ENCODE results near the gene KLHL12.
"Not testable (repeated sequence)": the region's sequence is repeated elsewhere in the genome, so short reads cannot be mapped to it uniquely, and the experiment has no call there.

The KLHL12 gene

GRCh38 chr1:202952099-202952498 lies 25.1 kb upstream of the KLHL12 start:
- Histone ChIP-seq H3K4me1 (ENCODE audit: control insufficient read depth, insufficient read depth, low read length) (peaks cover 2% of the 10 kb centered on the region), H3K36me3 (ENCODE audit: control insufficient read depth, insufficient read depth, low read length) (peaks cover 15% of the 10 kb centered on the region), H3K27ac (ENCODE audit: insufficient read depth, low read depth, low read length, poor library complexity, severe bottlenecking) (no peak overlapping the region), H3K4me3 (ENCODE audit: insufficient read depth, low read depth, low read length) (no peak overlapping the region), H3K9me3 (ENCODE audit: control insufficient read depth, low read length) (no peaks in the 10 kb centered on the region), H3K27me3 (ENCODE audit: control insufficient read depth, insufficient read depth, low read length, poor library complexity, severe bottlenecking) (no peaks in the 10 kb centered on the region)
- 97 to 100% methylated on average over 1 of the region's 1 CpG for WGBS, 2 experiments

- Histone ChIP-seq H3K36me3 (ENCODE audit: control insufficient read depth, insufficient read depth, low read length) (peaks cover 17% of the 10 kb centered on the region), H3K4me1 (ENCODE audit: control insufficient read depth, insufficient read depth, low read length) (no peaks in the 10 kb centered on the region), H3K9me3 (ENCODE audit: control insufficient read depth, low read length) (no peaks in the 10 kb centered on the region), H3K4me3 (ENCODE audit: insufficient read depth, low read depth, low read length) (no peak overlapping the region), H3K27ac (ENCODE audit: insufficient read depth, low read depth, low read length, poor library complexity, severe bottlenecking) (no peak overlapping the region), H3K27me3 (ENCODE audit: control insufficient read depth, insufficient read depth, low read length, poor library complexity, severe bottlenecking) (no peaks in the 10 kb centered on the region)
- WGBS, 2 experiments = 91 to 97% methylated on average over 2 of the region's 2 CpGs
Observed at GRCh38 chr1:202951437-202951836, 24.4 kb upstream of the KLHL12 start.

- no peaks in the 10 kb centered on the region for H3K27me3 ChIP-seq (ENCODE audit: control insufficient read depth, insufficient read depth, low read length, poor library complexity, severe bottlenecking)
Observed at GRCh38 chr1:202945483-202945882, 18.4 kb upstream of the KLHL12 start.

GRCh38 chr1:202944438-202944921 lies 17.4 kb upstream of the KLHL12 start:
- Histone ChIP-seq H3K27ac (ENCODE audit: insufficient read depth, low read depth, low read length, poor library complexity, severe bottlenecking) (no peak overlapping the region), H3K4me3 (ENCODE audit: insufficient read depth, low read depth, low read length) (no peak overlapping the region), H3K4me1 (ENCODE audit: control insufficient read depth, insufficient read depth, low read length) (no peaks in the 10 kb centered on the region), H3K9me3 (ENCODE audit: control insufficient read depth, low read length) (no peaks in the 10 kb centered on the region), H3K27me3 (ENCODE audit: control insufficient read depth, insufficient read depth, low read length, poor library complexity, severe bottlenecking) (no peaks in the 10 kb centered on the region), H3K36me3 (ENCODE audit: control insufficient read depth, insufficient read depth, low read length) (peaks cover 58% of the 10 kb centered on the region)
- WGBS, 2 experiments = 94% methylated on average over 5 of the region's 5 CpGs

More at GRCh38 chr1:202945483-202945882, 18.4 kb upstream of the KLHL12 start:
- H3K27ac ChIP-seq (ENCODE audit: insufficient read depth, low read depth, low read length, poor library complexity, severe bottlenecking) = no peak overlapping the region
- WGBS, 2 experiments = 79 to 100% methylated on average over 2 of the region's 2 CpGs
- H3K4me3 ChIP-seq (ENCODE audit: insufficient read depth, low read depth, low read length) = no peak overlapping the region
- H3K4me1 ChIP-seq (ENCODE audit: control insufficient read depth, insufficient read depth, low read length) = no peaks in the 10 kb centered on the region
- no peaks in the 10 kb centered on the region for H3K9me3 ChIP-seq (ENCODE audit: control insufficient read depth, low read length)
- peaks cover 61% of the 10 kb centered on the region for H3K36me3 ChIP-seq (ENCODE audit: control insufficient read depth, insufficient read depth, low read length)

- no peak overlapping the region for H3K4me3 ChIP-seq (ENCODE audit: insufficient read depth, low read depth, low read length)
- H3K36me3 ChIP-seq (ENCODE audit: control insufficient read depth, insufficient read depth, low read length) = peaks cover 50% of the 10 kb centered on the region
- H3K4me1 ChIP-seq (ENCODE audit: control insufficient read depth, insufficient read depth, low read length) = no peaks in the 10 kb centered on the region
- no peaks in the 10 kb centered on the region for H3K27me3 ChIP-seq (ENCODE audit: control insufficient read depth, insufficient read depth, low read length, poor library complexity, severe bottlenecking)
- H3K27ac ChIP-seq (ENCODE audit: insufficient read depth, low read depth, low read length, poor library complexity, severe bottlenecking) = no peak overlapping the region
- no peaks in the 10 kb centered on the region for H3K9me3 ChIP-seq (ENCODE audit: control insufficient read depth, low read length)
- WGBS, 2 experiments = no CpG with 5 or more reads among the region's 1 CpG
Observed at GRCh38 chr1:202942426-202942825, 15.4 kb upstream of the KLHL12 start.

- no peak overlapping the region for H3K4me3 ChIP-seq (ENCODE audit: insufficient read depth, low read depth, low read length)
- H3K27ac ChIP-seq (ENCODE audit: insufficient read depth, low read depth, low read length, poor library complexity, severe bottlenecking) = no peak overlapping the region
- H3K9me3 ChIP-seq (ENCODE audit: control insufficient read depth, low read length) = no peaks in the 10 kb centered on the region
- H3K27me3 ChIP-seq (ENCODE audit: control insufficient read depth, insufficient read depth, low read length, poor library complexity, severe bottlenecking) = no peaks in the 10 kb centered on the region
- H3K4me1 ChIP-seq (ENCODE audit: control insufficient read depth, insufficient read depth, low read length) = no peaks in the 10 kb centered on the region
- WGBS, 2 experiments = 96 to 99% methylated on average over 4 of the region's 4 CpGs
- H3K36me3 ChIP-seq (ENCODE audit: control insufficient read depth, insufficient read depth, low read length) = peaks cover 48% of the 10 kb centered on the region
Observed at GRCh38 chr1:202941372-202941771, 14.3 kb upstream of the KLHL12 start.

GRCh38 chr1:202940561-202940960 lies 13.5 kb upstream of the KLHL12 start:
- Histone ChIP-seq H3K36me3 (ENCODE audit: control insufficient read depth, insufficient read depth, low read length) (peaks cover 40% of the 10 kb centered on the region), H3K4me1 (ENCODE audit: control insufficient read depth, insufficient read depth, low read length) (no peaks in the 10 kb centered on the region), H3K27me3 (ENCODE audit: control insufficient read depth, insufficient read depth, low read length, poor library complexity, severe bottlenecking) (no peaks in the 10 kb centered on the region), H3K27ac (ENCODE audit: insufficient read depth, low read depth, low read length, poor library complexity, severe bottlenecking) (no peak overlapping the region), H3K9me3 (ENCODE audit: control insufficient read depth, low read length) (no peaks in the 10 kb centered on the region), H3K4me3 (ENCODE audit: insufficient read depth, low read depth, low read length) (no peak overlapping the region)

GRCh38 chr1:202938287-202938925 lies 11.4 kb upstream of the KLHL12 start:
- Histone ChIP-seq H3K27ac (ENCODE audit: insufficient read depth, low read depth, low read length, poor library complexity, severe bottlenecking) (no peak overlapping the region), H3K4me1 (ENCODE audit: control insufficient read depth, insufficient read depth, low read length) (no peaks in the 10 kb centered on the region), H3K36me3 (ENCODE audit: control insufficient read depth, insufficient read depth, low read length) (peaks cover 19% of the 10 kb centered on the region), H3K27me3 (ENCODE audit: control insufficient read depth, insufficient read depth, low read length, poor library complexity, severe bottlenecking) (no peaks in the 10 kb centered on the region), H3K4me3 (ENCODE audit: insufficient read depth, low read depth, low read length) (no peak overlapping the region), H3K9me3 (ENCODE audit: control insufficient read depth, low read length) (no peaks in the 10 kb centered on the region)
- 92 to 93% methylated on average over 4 to 5 of the region's 5 CpGs for WGBS, 2 experiments

GRCh38 chr1:202936409-202936808 lies 9.4 kb upstream of the KLHL12 start:
- not testable (repeated sequence) for H3K4me3 ChIP-seq (ENCODE audit: insufficient read depth, low read depth, low read length); H3K4me1 ChIP-seq (ENCODE audit: control insufficient read depth, insufficient read depth, low read length); H3K27ac ChIP-seq (ENCODE audit: insufficient read depth, low read depth, low read length, poor library complexity, severe bottlenecking); H3K36me3 ChIP-seq (ENCODE audit: control insufficient read depth, insufficient read depth, low read length); H3K27me3 ChIP-seq (ENCODE audit: control insufficient read depth, insufficient read depth, low read length, poor library complexity, severe bottlenecking); H3K9me3 ChIP-seq (ENCODE audit: control insufficient read depth, low read length)
- no CpG with 5 or more reads among the region's 6 CpGs for WGBS, 2 experiments

GRCh38 chr1:202935844-202936243 lies 8.8 kb upstream of the KLHL12 start:
- WGBS, 2 experiments = 65 to 74% methylated on average over 3 of the region's 3 CpGs
- Histone ChIP-seq H3K4me3 (ENCODE audit: insufficient read depth, low read depth, low read length) (no peak overlapping the region), H3K27ac (ENCODE audit: insufficient read depth, low read depth, low read length, poor library complexity, severe bottlenecking) (no peak overlapping the region), H3K4me1 (ENCODE audit: control insufficient read depth, insufficient read depth, low read length) (no peaks in the 10 kb centered on the region), H3K9me3 (ENCODE audit: control insufficient read depth, low read length) (no peaks in the 10 kb centered on the region), H3K36me3 (ENCODE audit: control insufficient read depth, insufficient read depth, low read length) (no peaks in the 10 kb centered on the region), H3K27me3 (ENCODE audit: control insufficient read depth, insufficient read depth, low read length, poor library complexity, severe bottlenecking) (no peaks in the 10 kb centered on the region)

GRCh38 chr1:202934755-202935154 lies 7.7 kb upstream of the KLHL12 start:
- no peaks in the 10 kb centered on the region for H3K4me1 ChIP-seq (ENCODE audit: control insufficient read depth, insufficient read depth, low read length)
- 87 to 94% methylated on average over 3 of the region's 3 CpGs for WGBS, 2 experiments
- H3K27me3 ChIP-seq (ENCODE audit: control insufficient read depth, insufficient read depth, low read length, poor library complexity, severe bottlenecking) = no peaks in the 10 kb centered on the region
- H3K36me3 ChIP-seq (ENCODE audit: control insufficient read depth, insufficient read depth, low read length) = no peaks in the 10 kb centered on the region
- H3K4me3 ChIP-seq (ENCODE audit: insufficient read depth, low read depth, low read length) = no peak overlapping the region
- H3K9me3 ChIP-seq (ENCODE audit: control insufficient read depth, low read length) = no peaks in the 10 kb centered on the region
- no peak overlapping the region for H3K27ac ChIP-seq (ENCODE audit: insufficient read depth, low read depth, low read length, poor library complexity, severe bottlenecking)
